GM18502 (cell line): ENCODE results near the gene L3MBTL3.
"Not testable (repeated sequence)": the region's sequence is repeated elsewhere in the genome, so short reads cannot be mapped to it uniquely, and the experiment has no call there.

Experiments
- ATAC-seq: cut with Tn5 transposase; IDR thresholded peaks from one replicate; pipeline ENCODE4 v1.9.1; 2021; ENCODE audit warnings: mild to moderate bottlenecking; ENCODE audit not compliant: unreplicated experiment, poor library complexity

The L3MBTL3 gene

GRCh38 chr6:130129762-130130246 is 111.4 kb downstream of the L3MBTL3 start:
- ATAC-seq: no peak

- peak; percentile 78 for ATAC-seq
Measured at GRCh38 chr6:130132286-130132701, 113.9 kb downstream of the L3MBTL3 start.

GRCh38 chr6:130134582-130134981 is 116.2 kb downstream of the L3MBTL3 start:
- ATAC-seq: no peak

GRCh38 chr6:130136798-130137197 is 118.4 kb downstream of the L3MBTL3 start:
- no peak for ATAC-seq

- peak; percentile 84 for ATAC-seq
Measured at GRCh38 chr6:130138116-130138908, 119.9 kb downstream of the L3MBTL3 start.

GRCh38 chr6:130138909-130139242 is 120.5 kb downstream of the L3MBTL3 start:
- ATAC-seq: peak; percentile 48

- no peak for ATAC-seq
Measured at GRCh38 chr6:130140084-130140483, 121.7 kb downstream of the L3MBTL3 start.

- ATAC-seq: no peak
Measured at GRCh38 chr6:130143709-130144108, 125.3 kb downstream of the L3MBTL3 start.

GRCh38 chr6:130147111-130147510 is 128.7 kb downstream of the L3MBTL3 start:
- no peak for ATAC-seq

- no peak for ATAC-seq
Measured at GRCh38 chr6:130148181-130148580, 129.8 kb downstream of the L3MBTL3 start.

GRCh38 chr6:130149016-130149415 is 130.6 kb downstream of the L3MBTL3 start:
- ATAC-seq: not testable (repeated sequence)

GRCh38 chr6:130150906-130151305 is 132.5 kb downstream of the L3MBTL3 start:
- ATAC-seq: no peak

GRCh38 chr6:130152908-130153510 is 134.6 kb downstream of the L3MBTL3 start:
- ATAC-seq: no peak

- ATAC-seq: no peak
Measured at GRCh38 chr6:130156908-130157307, 138.5 kb downstream of the L3MBTL3 start.

GRCh38 chr6:130158056-130158455 is 139.7 kb downstream of the L3MBTL3 start:
- no peak for ATAC-seq

- ATAC-seq: no peak
Measured at GRCh38 chr6:130158548-130158947, 140.2 kb downstream of the L3MBTL3 start.

GRCh38 chr6:130159956-130160355 is 141.6 kb downstream of the L3MBTL3 start:
- no peak for ATAC-seq

- no peak for ATAC-seq
Measured at GRCh38 chr6:130161683-130162404, 143.5 kb downstream of the L3MBTL3 start.

- ATAC-seq: no peak
Measured at GRCh38 chr6:130162421-130162820, 144.0 kb downstream of the L3MBTL3 start.

GRCh38 chr6:130163266-130163665 is 144.9 kb downstream of the L3MBTL3 start:
- no peak for ATAC-seq

- ATAC-seq: no peak
Measured at GRCh38 chr6:130164251-130164650, 145.9 kb downstream of the L3MBTL3 start.
